GM23338 (cell line): ENCODE results near the gene AQP1. TPM values are rescaled to one million over a fixed set of nuclear protein-coding genes. Genes with fewer than 3 reads are reported as not detected.

ENCODE experiments used
- ATAC-seq: fragments of 200-7000 bp; cut with Tn5 transposase; 3 replicates; pipeline ENCODE4 v1.9.1; 2020
- DNase-seq: peaks from one replicate; pipeline ENCODE4 v3.0.0-alpha.2; 2015; ENCODE audit warnings: low spot score
- H2AFZ ChIP-seq: fragments of 200-600 bp; sonication (generic); 2 replicates; pipeline ENCODE4 v1.8.0; 2016; ENCODE audit warnings: antibody characterized with exemption, mild to moderate bottlenecking, moderate library complexity
- H3F3A ChIP-seq: fragments of 200-600 bp; sonication (generic); replicated peaks from 2 replicates; pipeline ENCODE4 v1.8.0; 2017; ENCODE audit warnings: antibody characterized with exemption, mixed run types, low read depth
- H3K27ac ChIP-seq: fragments of 200-600 bp; sonication (generic); 2 replicates; pipeline ENCODE4 v1.6.1; 2016; ENCODE audit warnings: low read depth
- H3K27me3 ChIP-seq: fragments of 200-600 bp; sonication (generic); 2 replicates; pipeline ENCODE4 v1.8.0; 2016; ENCODE audit warnings: mild to moderate bottlenecking, mixed run types, moderate library complexity; ENCODE audit not compliant: insufficient read depth
- H3K36me3 ChIP-seq: fragments of 200-600 bp; sonication (generic); 2 replicates; pipeline ENCODE4 v1.8.0; 2016; ENCODE audit warnings: mild to moderate bottlenecking; ENCODE audit not compliant: insufficient read depth
- H3K4me1 ChIP-seq: fragments of 200-600 bp; sonication (generic); 2 replicates; pipeline ENCODE4 v1.8.0; 2016; ENCODE audit warnings: mild to moderate bottlenecking, moderate library complexity; ENCODE audit not compliant: insufficient read depth
- H3K4me2 ChIP-seq: fragments of 200-600 bp; sonication (generic); 2 replicates; pipeline ENCODE4 v1.7.1; 2017; ENCODE audit warnings: mixed run types
- H3K4me3 ChIP-seq: fragments of 200-600 bp; sonication (generic); 2 replicates; pipeline ENCODE4 v1.6.1; 2016; ENCODE audit warnings: mixed run types
- H3K79me2 ChIP-seq: fragments of 200-600 bp; sonication (generic); replicated peaks from 2 replicates; pipeline ENCODE4 v1.8.0; 2017; ENCODE audit warnings: mild to moderate bottlenecking; ENCODE audit not compliant: insufficient read depth
- H3K9me2 ChIP-seq: fragments of 200-600 bp; sonication (generic); 2 replicates; pipeline ENCODE4 v1.8.0; 2017; ENCODE audit not compliant: insufficient read depth
- H4K20me1 ChIP-seq: fragments of 200-600 bp; sonication (generic); replicated peaks from 2 replicates; pipeline ENCODE4 v1.8.0; 2017; ENCODE audit warnings: mild to moderate bottlenecking; ENCODE audit not compliant: insufficient read depth
- H3K27ac Mint-ChIP-seq: 2 replicates; pipeline ENCODE4 v1.8.0; 2020; ENCODE audit warnings: inconsistent platforms, mild to moderate bottlenecking, moderate library complexity, mixed read lengths
- H3K27me3 Mint-ChIP-seq: 3 replicates; pipeline ENCODE4 v1.8.0; 2022; ENCODE audit warnings: low read depth, mild to moderate bottlenecking, moderate library complexity, mixed read lengths, inconsistent platforms; ENCODE audit not compliant: insufficient read depth, poor library complexity
- H3K36me3 Mint-ChIP-seq: 3 replicates; pipeline ENCODE4 v1.8.0; 2021; ENCODE audit warnings: low read depth, mild to moderate bottlenecking, inconsistent platforms, moderate library complexity, mixed read lengths
- H3K4me1 Mint-ChIP-seq: 3 replicates; pipeline ENCODE4 v1.8.0; 2020; ENCODE audit warnings: mild to moderate bottlenecking, inconsistent platforms, mixed read lengths
- H3K4me3 Mint-ChIP-seq: 3 replicates; pipeline ENCODE4 v1.8.0; 2021; ENCODE audit warnings: moderate library complexity, mild to moderate bottlenecking, inconsistent platforms, mixed read lengths
- H3K9me3 Mint-ChIP-seq: 3 replicates; pipeline ENCODE4 v1.8.0; 2020; ENCODE audit warnings: moderate library complexity, mild to moderate bottlenecking, inconsistent platforms, mixed read lengths
- EZH2 ChIP-seq: fragments of 200-600 bp; sonication (generic); IDR thresholded peaks from one replicate; pipeline ENCODE4 v1.8.0; 2017; ENCODE audit warnings: antibody characterized with exemption, mild to moderate bottlenecking, low read depth; ENCODE audit not compliant: unreplicated experiment
- JUNB ChIP-seq: IDR thresholded peaks from one replicate; pipeline ENCODE4 v1.6.1; 2016; ENCODE audit warnings: antibody characterized with exemption; ENCODE audit not compliant: unreplicated experiment
- NANOG ChIP-seq: IDR thresholded peaks from 2 replicates; pipeline ENCODE4 v1.6.1; 2016; ENCODE audit warnings: antibody characterized with exemption, borderline replicate concordance
- ZNF114 ChIP-seq: fragments of 250-450 bp; sonication (Bioruptor Pico); IDR thresholded peaks from 2 replicates; pipeline ENCODE4 v1.5.0; 2020; ENCODE audit warnings: mild to moderate bottlenecking, moderate library complexity
- ZNF331 ChIP-seq: fragments of 250-450 bp; sonication (Bioruptor Pico); IDR thresholded peaks from 2 replicates; pipeline ENCODE4 v1.5.0; 2020; ENCODE audit warnings: low read depth, mild to moderate bottlenecking, moderate library complexity
- polyA plus RNA-seq: library from polyadenylated mRNA; unstranded; fragments of >200 nt; fragmentation: Nextera tagmentation; extraction: Ambion mirVana; gene quantifications from 2 replicates; pipeline ENCODE4 v1.2.1, GENCODE V29; 2016
- total RNA-seq: library from RNA; depleted of rRNA; stranded (reverse); fragments of >200 nt; shearing (Covaris generic); gene quantifications from 2 replicates; pipeline ENCODE4 v1.2.3, GENCODE V29; 2014
- TF ChIP-seq, protein P1 (sequence below), 2 experiments: fragments of 200-600 bp in 1 of 2; sonication (generic) in 1 of 2; conservative IDR thresholded peaks; 2 replicates each; pipeline versions ENCODE4 v1.5.1 to v1.6.1; 2016 to 2017; ENCODE audit warnings: antibody characterized with exemption in 2 of 2, low read depth in 2 of 2, mild to moderate bottlenecking in 2 of 2, moderate library complexity in 1 of 2
- TF ChIP-seq, protein P2 (sequence below): IDR thresholded peaks from one replicate; pipeline ENCODE4 v1.6.1; 2018; ENCODE audit warnings: antibody characterized with exemption; ENCODE audit not compliant: unreplicated experiment
- TF ChIP-seq, protein P3 (sequence below): fragments of 250-450 bp; sonication (Bioruptor Pico); IDR thresholded peaks from 2 replicates; pipeline ENCODE4 v1.5.0; 2020; ENCODE audit warnings: mild to moderate bottlenecking, moderate library complexity

AQP1 gene
- total and polyA plus RNA-seq, 2 experiments from 2014 or later = 0.28 TPM; not detected in 1

DNA sequence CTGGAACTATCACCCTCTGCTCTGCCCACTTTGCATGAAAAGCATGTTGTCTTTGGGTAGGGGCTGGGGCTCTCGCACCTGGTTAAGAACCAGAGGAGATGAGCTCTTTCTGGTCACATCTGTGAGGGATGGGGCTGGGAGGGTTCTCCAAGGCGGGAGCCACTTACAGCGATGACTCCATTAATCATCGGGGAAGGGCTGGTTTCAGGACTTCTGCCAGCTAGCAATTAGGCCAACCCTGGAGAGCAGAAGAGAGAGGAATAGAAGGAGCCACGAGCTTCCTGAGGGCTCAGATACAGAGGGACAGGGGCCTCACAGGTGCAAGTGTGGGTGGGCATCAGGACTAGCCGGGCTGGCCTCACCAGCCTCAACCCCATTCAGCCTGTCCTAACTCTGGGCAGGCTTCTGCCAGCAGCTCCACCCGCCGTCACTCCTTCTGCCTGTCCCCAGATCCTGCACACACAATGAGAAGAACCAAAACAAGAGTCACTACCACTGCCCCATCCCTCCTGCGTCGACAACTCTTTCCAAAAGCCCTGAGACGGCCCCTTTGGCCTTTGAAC lies 8.4 kb downstream of the AQP1 start (continued):
- TF ChIP-seq ZNF331 (CRISPR knock-in tag) (no peak), ZNF114 (no peak), NANOG (no peak), JUNB (no peak), EZH2 (no peak)
- TF ChIP-seq, protein P1, sequence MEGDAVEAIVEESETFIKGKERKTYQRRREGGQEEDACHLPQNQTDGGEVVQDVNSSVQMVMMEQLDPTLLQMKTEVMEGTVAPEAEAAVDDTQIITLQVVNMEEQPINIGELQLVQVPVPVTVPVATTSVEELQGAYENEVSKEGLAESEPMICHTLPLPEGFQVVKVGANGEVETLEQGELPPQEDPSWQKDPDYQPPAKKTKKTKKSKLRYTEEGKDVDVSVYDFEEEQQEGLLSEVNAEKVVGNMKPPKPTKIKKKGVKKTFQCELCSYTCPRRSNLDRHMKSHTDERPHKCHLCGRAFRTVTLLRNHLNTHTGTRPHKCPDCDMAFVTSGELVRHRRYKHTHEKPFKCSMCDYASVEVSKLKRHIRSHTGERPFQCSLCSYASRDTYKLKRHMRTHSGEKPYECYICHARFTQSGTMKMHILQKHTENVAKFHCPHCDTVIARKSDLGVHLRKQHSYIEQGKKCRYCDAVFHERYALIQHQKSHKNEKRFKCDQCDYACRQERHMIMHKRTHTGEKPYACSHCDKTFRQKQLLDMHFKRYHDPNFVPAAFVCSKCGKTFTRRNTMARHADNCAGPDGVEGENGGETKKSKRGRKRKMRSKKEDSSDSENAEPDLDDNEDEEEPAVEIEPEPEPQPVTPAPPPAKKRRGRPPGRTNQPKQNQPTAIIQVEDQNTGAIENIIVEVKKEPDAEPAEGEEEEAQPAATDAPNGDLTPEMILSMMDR (conservative IDR thresholded peaks at IDR 0.05; ENCODE audit: low read depth in 2 of 2) = no peak

DNA sequence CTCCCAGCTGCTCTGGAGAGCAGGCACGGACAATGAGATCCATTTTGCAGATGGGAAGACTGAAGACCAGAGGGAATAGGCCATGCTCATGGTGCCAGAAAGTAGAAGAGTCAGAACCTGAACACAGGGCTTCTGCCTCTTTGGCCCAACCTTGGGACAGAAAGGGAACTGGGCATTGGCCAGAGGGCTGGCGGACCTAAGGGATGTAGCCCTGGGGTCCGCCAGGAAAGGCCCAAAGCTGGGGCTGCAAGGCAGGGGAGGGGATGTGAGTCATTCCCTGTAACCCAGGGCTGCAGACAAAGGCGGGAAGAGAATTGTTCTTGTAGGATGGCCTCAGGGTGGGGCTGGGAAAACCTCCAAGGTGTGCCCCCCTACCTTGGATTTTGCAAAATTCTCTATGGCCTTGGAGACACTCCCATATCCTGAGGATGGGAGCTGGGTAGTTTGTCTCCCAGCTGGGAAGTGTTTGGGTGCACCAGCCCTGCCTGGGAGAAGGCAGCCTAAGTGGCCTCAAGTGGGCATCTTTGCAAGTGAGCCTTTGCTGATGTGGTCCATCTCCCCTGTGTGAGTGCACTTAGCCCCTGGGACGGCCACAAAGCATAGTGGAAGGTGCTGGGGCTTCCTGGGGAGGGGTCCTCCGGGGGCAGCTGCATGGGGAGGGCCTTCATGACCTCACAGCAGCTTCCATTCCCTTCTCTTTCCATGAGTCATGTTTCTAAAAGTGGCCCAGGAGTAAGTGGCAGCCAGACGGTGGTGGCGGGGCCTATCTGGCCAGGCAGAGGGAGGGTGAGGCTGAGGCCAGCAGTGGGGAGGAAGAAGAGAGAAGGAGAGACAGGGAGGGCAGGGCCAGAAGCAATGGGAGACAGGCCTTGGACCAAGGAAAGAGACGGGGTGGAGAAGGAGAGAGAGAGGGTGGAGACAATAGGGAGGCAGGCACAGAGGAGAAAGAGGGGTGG lies 9.2 kb downstream of the AQP1 start:
- Mint-ChIP-seq H3K36me3 (no peaks in the 10 kb centered on the region), H3K27me3 (peaks cover 12% of the 10 kb centered on the region), H3K27ac (no peak overlapping the region), H3K4me3 (no peak overlapping the region), H3K9me3 (no peaks in the 10 kb centered on the region), H3K4me1 (peaks cover 11% of the 10 kb centered on the region; the same call in 2 of the 3 replicates)
- no peak overlapping the region for H3K27ac ChIP-seq
- no peaks in the 10 kb centered on the region for H3K79me2 ChIP-seq
- H3F3A ChIP-seq = no peaks in the 10 kb centered on the region
- H4K20me1 ChIP-seq = no peaks in the 10 kb centered on the region
- no peak overlapping the region for H2AFZ ChIP-seq
- H3K9me2 ChIP-seq = no peaks in the 10 kb centered on the region
- DNase-seq (no peak), ATAC-seq (no peak)
- TF ChIP-seq ZNF114 = no peak
- TF ChIP-seq, protein P2, sequence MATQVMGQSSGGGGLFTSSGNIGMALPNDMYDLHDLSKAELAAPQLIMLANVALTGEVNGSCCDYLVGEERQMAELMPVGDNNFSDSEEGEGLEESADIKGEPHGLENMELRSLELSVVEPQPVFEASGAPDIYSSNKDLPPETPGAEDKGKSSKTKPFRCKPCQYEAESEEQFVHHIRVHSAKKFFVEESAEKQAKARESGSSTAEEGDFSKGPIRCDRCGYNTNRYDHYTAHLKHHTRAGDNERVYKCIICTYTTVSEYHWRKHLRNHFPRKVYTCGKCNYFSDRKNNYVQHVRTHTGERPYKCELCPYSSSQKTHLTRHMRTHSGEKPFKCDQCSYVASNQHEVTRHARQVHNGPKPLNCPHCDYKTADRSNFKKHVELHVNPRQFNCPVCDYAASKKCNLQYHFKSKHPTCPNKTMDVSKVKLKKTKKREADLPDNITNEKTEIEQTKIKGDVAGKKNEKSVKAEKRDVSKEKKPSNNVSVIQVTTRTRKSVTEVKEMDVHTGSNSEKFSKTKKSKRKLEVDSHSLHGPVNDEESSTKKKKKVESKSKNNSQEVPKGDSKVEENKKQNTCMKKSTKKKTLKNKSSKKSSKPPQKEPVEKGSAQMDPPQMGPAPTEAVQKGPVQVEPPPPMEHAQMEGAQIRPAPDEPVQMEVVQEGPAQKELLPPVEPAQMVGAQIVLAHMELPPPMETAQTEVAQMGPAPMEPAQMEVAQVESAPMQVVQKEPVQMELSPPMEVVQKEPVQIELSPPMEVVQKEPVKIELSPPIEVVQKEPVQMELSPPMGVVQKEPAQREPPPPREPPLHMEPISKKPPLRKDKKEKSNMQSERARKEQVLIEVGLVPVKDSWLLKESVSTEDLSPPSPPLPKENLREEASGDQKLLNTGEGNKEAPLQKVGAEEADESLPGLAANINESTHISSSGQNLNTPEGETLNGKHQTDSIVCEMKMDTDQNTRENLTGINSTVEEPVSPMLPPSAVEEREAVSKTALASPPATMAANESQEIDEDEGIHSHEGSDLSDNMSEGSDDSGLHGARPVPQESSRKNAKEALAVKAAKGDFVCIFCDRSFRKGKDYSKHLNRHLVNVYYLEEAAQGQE = no peak
- TF ChIP-seq, protein P3, sequence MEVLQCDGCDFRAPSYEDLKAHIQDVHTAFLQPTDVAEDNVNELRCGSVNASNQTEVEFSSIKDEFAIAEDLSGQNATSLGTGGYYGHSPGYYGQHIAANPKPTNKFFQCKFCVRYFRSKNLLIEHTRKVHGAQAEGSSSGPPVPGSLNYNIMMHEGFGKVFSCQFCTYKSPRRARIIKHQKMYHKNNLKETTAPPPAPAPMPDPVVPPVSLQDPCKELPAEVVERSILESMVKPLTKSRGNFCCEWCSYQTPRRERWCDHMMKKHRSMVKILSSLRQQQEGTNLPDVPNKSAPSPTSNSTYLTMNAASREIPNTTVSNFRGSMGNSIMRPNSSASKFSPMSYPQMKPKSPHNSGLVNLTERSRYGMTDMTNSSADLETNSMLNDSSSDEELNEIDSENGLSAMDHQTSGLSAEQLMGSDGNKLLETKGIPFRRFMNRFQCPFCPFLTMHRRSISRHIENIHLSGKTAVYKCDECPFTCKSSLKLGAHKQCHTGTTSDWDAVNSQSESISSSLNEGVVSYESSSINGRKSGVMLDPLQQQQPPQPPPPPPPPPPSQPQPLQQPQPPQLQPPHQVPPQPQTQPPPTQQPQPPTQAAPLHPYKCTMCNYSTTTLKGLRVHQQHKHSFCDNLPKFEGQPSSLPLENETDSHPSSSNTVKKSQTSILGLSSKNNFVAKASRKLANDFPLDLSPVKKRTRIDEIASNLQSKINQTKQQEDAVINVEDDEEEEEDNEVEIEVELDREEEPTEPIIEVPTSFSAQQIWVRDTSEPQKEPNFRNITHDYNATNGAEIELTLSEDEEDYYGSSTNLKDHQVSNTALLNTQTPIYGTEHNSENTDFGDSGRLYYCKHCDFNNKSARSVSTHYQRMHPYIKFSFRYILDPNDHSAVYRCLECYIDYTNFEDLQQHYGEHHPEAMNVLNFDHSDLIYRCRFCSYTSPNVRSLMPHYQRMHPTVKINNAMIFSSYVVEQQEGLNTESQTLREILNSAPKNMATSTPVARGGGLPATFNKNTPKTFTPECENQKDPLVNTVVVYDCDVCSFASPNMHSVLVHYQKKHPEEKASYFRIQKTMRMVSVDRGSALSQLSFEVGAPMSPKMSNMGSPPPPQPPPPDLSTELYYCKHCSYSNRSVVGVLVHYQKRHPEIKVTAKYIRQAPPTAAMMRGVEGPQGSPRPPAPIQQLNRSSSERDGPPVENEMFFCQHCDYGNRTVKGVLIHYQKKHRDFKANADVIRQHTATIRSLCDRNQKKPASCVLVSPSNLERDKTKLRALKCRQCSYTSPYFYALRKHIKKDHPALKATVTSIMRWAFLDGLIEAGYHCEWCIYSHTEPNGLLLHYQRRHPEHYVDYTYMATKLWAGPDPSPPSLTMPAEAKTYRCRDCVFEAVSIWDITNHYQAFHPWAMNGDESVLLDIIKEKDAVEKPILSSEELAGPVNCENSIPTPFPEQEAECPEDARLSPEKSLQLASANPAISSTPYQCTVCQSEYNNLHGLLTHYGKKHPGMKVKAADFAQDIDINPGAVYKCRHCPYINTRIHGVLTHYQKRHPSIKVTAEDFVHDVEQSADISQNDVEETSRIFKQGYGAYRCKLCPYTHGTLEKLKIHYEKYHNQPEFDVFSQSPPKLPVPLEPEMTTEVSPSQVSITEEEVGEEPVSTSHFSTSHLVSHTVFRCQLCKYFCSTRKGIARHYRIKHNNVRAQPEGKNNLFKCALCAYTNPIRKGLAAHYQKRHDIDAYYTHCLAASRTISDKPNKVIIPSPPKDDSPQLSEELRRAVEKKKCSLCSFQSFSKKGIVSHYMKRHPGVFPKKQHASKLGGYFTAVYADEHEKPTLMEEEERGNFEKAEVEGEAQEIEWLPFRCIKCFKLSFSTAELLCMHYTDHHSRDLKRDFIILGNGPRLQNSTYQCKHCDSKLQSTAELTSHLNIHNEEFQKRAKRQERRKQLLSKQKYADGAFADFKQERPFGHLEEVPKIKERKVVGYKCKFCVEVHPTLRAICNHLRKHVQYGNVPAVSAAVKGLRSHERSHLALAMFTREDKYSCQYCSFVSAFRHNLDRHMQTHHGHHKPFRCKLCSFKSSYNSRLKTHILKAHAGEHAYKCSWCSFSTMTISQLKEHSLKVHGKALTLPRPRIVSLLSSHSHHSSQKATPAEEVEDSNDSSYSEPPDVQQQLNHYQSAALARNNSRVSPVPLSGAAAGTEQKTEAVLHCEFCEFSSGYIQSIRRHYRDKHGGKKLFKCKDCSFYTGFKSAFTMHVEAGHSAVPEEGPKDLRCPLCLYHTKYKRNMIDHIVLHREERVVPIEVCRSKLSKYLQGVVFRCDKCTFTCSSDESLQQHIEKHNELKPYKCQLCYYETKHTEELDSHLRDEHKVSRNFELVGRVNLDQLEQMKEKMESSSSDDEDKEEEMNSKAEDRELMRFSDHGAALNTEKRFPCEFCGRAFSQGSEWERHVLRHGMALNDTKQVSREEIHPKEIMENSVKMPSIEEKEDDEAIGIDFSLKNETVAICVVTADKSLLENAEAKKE (CRISPR knock-in tag) = no peak
- no peak overlapping the region for H3K4me2 ChIP-seq
- no peaks in the 10 kb centered on the region for H3K4me1 ChIP-seq
- no peak overlapping the region for H3K4me3 ChIP-seq
- no peaks in the 10 kb centered on the region for H3K27me3 ChIP-seq
- no peaks in the 10 kb centered on the region for H3K36me3 ChIP-seq
